ENCODE data around the gene SCN8A. TPM values are rescaled to one million over a fixed set of nuclear protein-coding genes. Genes with fewer than 3 reads are reported as not detected.
"Not testable (repeated sequence)": the region's sequence is repeated elsewhere in the genome, so short reads cannot be mapped to it uniquely, and the experiment has no call there.

The SCN8A gene
- total RNA-seq, 1 donor: 33.7 TPM

- DNase-seq (ENCODE audit: low read depth): peak; percentile 58
- TF ChIP-seq CTCF (IDR thresholded peaks at IDR 0.05; ENCODE audit: insufficient read depth, low read depth, low read length): peak; percentile 63
- no peak overlapping the region for H3K4me3 ChIP-seq (ENCODE audit: low read depth, low read length)
Measured at GRCh38 chr12:51823875-51824565, 233.0 kb downstream of the SCN8A start.

- H3K4me3 ChIP-seq (ENCODE audit: low read depth, low read length): no peak overlapping the region
- TF ChIP-seq CTCF (IDR thresholded peaks at IDR 0.05; ENCODE audit: insufficient read depth, low read depth, low read length): no peak
- no peak for DNase-seq (ENCODE audit: low read depth)
Measured at GRCh38 chr12:51825216-51825615, 234.2 kb downstream of the SCN8A start.

- no peak for TF ChIP-seq CTCF (IDR thresholded peaks at IDR 0.05; ENCODE audit: insufficient read depth, low read depth, low read length)
- H3K4me3 ChIP-seq (ENCODE audit: low read depth, low read length): no peak overlapping the region
- DNase-seq (ENCODE audit: low read depth): no peak
Measured at GRCh38 chr12:51826881-51827280, 235.8 kb downstream of the SCN8A start.

GRCh38 chr12:51827925-51828818 lies 237.1 kb downstream of the SCN8A start:
- no peak for TF ChIP-seq CTCF (IDR thresholded peaks at IDR 0.05; ENCODE audit: insufficient read depth, low read depth, low read length)
- peak; percentile 16 for DNase-seq (ENCODE audit: low read depth)
- no peak overlapping the region for H3K4me3 ChIP-seq (ENCODE audit: low read depth, low read length)

DNA sequence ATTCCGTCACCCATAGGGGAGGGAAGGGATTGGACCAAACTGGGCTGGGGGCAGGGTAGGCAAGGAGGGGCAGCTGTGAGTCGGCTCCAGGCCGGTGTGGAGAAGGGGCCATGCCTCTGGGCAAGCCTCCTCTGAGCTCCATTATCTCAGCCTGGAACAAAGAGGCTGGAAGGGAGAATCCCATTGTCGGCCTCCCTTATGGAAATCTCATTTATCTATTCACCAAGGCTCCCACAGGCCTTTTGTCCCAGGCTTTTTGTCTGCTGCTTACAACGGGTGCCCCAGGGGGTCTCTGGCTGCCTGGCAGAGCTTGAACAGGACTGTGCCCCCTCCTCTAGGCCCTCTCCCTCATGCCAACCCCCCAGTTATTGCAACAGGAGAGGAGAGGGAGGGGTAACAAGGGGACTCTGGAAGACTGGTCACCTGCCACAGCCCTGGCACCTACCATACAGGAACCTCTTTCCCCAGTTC lies 238.0 kb downstream of the SCN8A start:
- no peak overlapping the region for H3K4me3 ChIP-seq (ENCODE audit: low read depth, low read length)
- DNase-seq (ENCODE audit: low read depth): no peak
- TF ChIP-seq CTCF (IDR thresholded peaks at IDR 0.05; ENCODE audit: insufficient read depth, low read depth, low read length): no peak

- TF ChIP-seq CTCF (IDR thresholded peaks at IDR 0.05; ENCODE audit: insufficient read depth, low read depth, low read length): no peak
- DNase-seq (ENCODE audit: low read depth): no peak
- no peak overlapping the region for H3K4me3 ChIP-seq (ENCODE audit: low read depth, low read length)
Measured at GRCh38 chr12:51829641-51830040, 238.6 kb downstream of the SCN8A start.

DNA sequence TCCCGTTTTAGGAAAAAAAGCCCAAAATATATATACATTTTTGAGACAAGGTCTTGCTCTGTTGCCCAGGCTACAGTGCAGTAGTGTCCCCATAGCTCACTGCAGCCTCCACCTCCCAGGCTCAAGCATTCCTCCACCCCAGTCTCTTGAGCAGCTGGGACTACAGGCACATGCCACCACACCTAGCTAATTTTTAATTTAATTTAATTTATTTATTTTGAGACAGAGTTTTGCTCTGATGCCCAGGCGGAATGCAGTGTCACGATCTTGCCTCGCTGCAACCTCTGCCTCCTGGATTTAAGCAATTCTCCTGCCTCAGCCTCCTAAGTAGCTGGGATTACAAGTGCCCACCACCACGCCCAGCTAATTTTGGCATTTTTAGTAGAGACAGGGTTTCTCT lies 240.8 kb downstream of the SCN8A start:
- H3K4me3 ChIP-seq (ENCODE audit: low read depth, low read length); DNase-seq (ENCODE audit: low read depth): not testable (repeated sequence)

Measured in fibroblast of villous mesenchyme (primary cell).